HG02678 (cell line): ENCODE measurements around the gene FES.
"Not testable (repeated sequence)": the region's sequence is repeated elsewhere in the genome, so short reads cannot be mapped to it uniquely, and the experiment has no call there.

ENCODE experiments used
- ATAC-seq: cut with Tn5 transposase; IDR thresholded peaks from one replicate; pipeline ENCODE4 v1.9.1; 2021; ENCODE audit warnings: mild to moderate bottlenecking, moderate library complexity; ENCODE audit not compliant: unreplicated experiment

Gene FES

GRCh38 chr15:90860942-90861675 is 23.2 kb upstream of the FES start:
- no peak for ATAC-seq

- no peak for ATAC-seq
These were observed 21.8 kb upstream of the FES start for GRCh38 chr15:90862487-90862886.

- ATAC-seq = no peak
These were observed 21.1 kb upstream of the FES start for GRCh38 chr15:90862964-90863778.

- no peak for ATAC-seq
These were observed 20.3 kb upstream of the FES start for GRCh38 chr15:90863987-90864386.

GRCh38 chr15:90864507-90864906 is 19.8 kb upstream of the FES start:
- ATAC-seq = no peak

- no peak for ATAC-seq
These were observed 18.6 kb upstream of the FES start for GRCh38 chr15:90865702-90866101.

- no peak for ATAC-seq
These were observed 18.1 kb upstream of the FES start for GRCh38 chr15:90866161-90866715.

- no peak for ATAC-seq
These were observed 17.5 kb upstream of the FES start for GRCh38 chr15:90866800-90867199.

GRCh38 chr15:90868261-90868689 is 16.0 kb upstream of the FES start, which contains the start of gene FURIN:
Gene FURIN, plus strand, starts transcription at chr15:90868588. Its CDS starts 7,153 bp downstream, at chr15:90875741.
- ATAC-seq = no peak

- no peak for ATAC-seq
These were observed 15.2 kb upstream of the FES start for GRCh38 chr15:90869140-90869541.

- ATAC-seq = no peak
These were observed 14.5 kb upstream of the FES start for GRCh38 chr15:90869601-90870353.

- no peak for ATAC-seq
These were observed 13.8 kb upstream of the FES start for GRCh38 chr15:90870354-90871138.

- ATAC-seq = peak; percentile 22
These were observed 13.1 kb upstream of the FES start for GRCh38 chr15:90871139-90871715.

- ATAC-seq = peak; percentile 37
These were observed 12.4 kb upstream of the FES start for GRCh38 chr15:90871716-90872485.

- ATAC-seq = no peak
These were observed 11.7 kb upstream of the FES start for GRCh38 chr15:90872486-90873184.

GRCh38 chr15:90873488-90873997 is 10.8 kb upstream of the FES start:
- no peak for ATAC-seq

GRCh38 chr15:90873998-90874605 is 10.2 kb upstream of the FES start:
- no peak for ATAC-seq

- ATAC-seq = not testable (repeated sequence)
These were observed 9.3 kb upstream of the FES start for GRCh38 chr15:90874986-90875385.
